DOHH2 (cell line): ENCODE measurements around the gene HOXA5.

Experiments used
- H3F3A ChIP-seq: fragments of 200-600 bp; sonication (generic), shearing (Covaris generic); 2 replicates; pipeline ENCODE4 v1.6.0; 2016; ENCODE audit warnings: antibody characterized with exemption, mild to moderate bottlenecking; ENCODE audit not compliant: control insufficient read depth, insufficient read depth
- H3K27ac ChIP-seq: fragments of 200-600 bp; sonication (generic); 2 replicates; pipeline ENCODE4 v1.5.1; 2014; ENCODE audit warnings: low read depth, mild to moderate bottlenecking, low read length, moderate library complexity
- H3K27me3 ChIP-seq: fragments of 200-600 bp; sonication (generic); 2 replicates; pipeline ENCODE4 v1.6.1; 2014; ENCODE audit warnings: mild to moderate bottlenecking, low read length, mixed read lengths; ENCODE audit not compliant: control insufficient read depth
- H3K36me3 ChIP-seq: fragments of 200-600 bp; sonication (generic); 2 replicates; pipeline ENCODE4 v1.6.1; 2014; ENCODE audit warnings: mild to moderate bottlenecking, low read length, moderate library complexity, mixed read lengths; ENCODE audit not compliant: control insufficient read depth
- H3K4me1 ChIP-seq: fragments of 200-600 bp; sonication (generic); 2 replicates; pipeline ENCODE4 v1.6.1; 2014; ENCODE audit warnings: mild to moderate bottlenecking, low read length, mixed read lengths; ENCODE audit not compliant: control insufficient read depth
- H3K4me2 ChIP-seq: fragments of 200-600 bp; sonication (generic); 2 replicates; pipeline ENCODE4 v1.6.0; 2014; ENCODE audit warnings: mild to moderate bottlenecking, low read length, moderate library complexity
- H3K4me3 ChIP-seq: fragments of 200-600 bp; sonication (generic); 2 replicates; pipeline ENCODE4 v1.5.1; 2014; ENCODE audit warnings: mild to moderate bottlenecking, low read length, mixed read lengths
- H3K79me2 ChIP-seq: fragments of 200-600 bp; sonication (generic); 2 replicates; pipeline ENCODE4 v1.6.1; 2014; ENCODE audit warnings: mild to moderate bottlenecking, low read length, mixed read lengths; ENCODE audit not compliant: control insufficient read depth
- H3K9me2 ChIP-seq: fragments of 200-600 bp; sonication (generic); replicated peaks from 2 replicates; pipeline ENCODE4 v1.6.1; 2014; ENCODE audit warnings: mild to moderate bottlenecking, low read length, mixed read lengths; ENCODE audit not compliant: control insufficient read depth
- H3K9me3 ChIP-seq: fragments of 200-600 bp; sonication (generic); 2 replicates; pipeline ENCODE4 v1.6.1; 2014; ENCODE audit warnings: antibody characterized with exemption, low read length, mixed read lengths; ENCODE audit not compliant: control insufficient read depth, insufficient read depth
- H4K20me1 ChIP-seq: fragments of 200-600 bp; sonication (generic); 2 replicates; pipeline ENCODE4 v1.6.0; 2014; ENCODE audit warnings: low read depth, mild to moderate bottlenecking, antibody characterized with exemption, low read length, moderate library complexity; ENCODE audit not compliant: control insufficient read depth, insufficient read depth
- EZH2phosphoT487 ChIP-seq: fragments of 200-600 bp; sonication (generic); IDR thresholded peaks from 2 replicates; pipeline ENCODE4 v1.6.1; 2017; ENCODE audit warnings: borderline replicate concordance, mild to moderate bottlenecking, antibody characterized with exemption, low read length, moderate library complexity, mixed read lengths
- TF ChIP-seq, protein P1 (sequence below): fragments of 200-600 bp; sonication (generic); IDR thresholded peaks from one replicate; pipeline ENCODE4 v1.5.1; 2014; ENCODE audit warnings: antibody characterized with exemption, mild to moderate bottlenecking, low read depth, low read length; ENCODE audit not compliant: poor library complexity, severe bottlenecking

HOXA5 gene

DNA sequence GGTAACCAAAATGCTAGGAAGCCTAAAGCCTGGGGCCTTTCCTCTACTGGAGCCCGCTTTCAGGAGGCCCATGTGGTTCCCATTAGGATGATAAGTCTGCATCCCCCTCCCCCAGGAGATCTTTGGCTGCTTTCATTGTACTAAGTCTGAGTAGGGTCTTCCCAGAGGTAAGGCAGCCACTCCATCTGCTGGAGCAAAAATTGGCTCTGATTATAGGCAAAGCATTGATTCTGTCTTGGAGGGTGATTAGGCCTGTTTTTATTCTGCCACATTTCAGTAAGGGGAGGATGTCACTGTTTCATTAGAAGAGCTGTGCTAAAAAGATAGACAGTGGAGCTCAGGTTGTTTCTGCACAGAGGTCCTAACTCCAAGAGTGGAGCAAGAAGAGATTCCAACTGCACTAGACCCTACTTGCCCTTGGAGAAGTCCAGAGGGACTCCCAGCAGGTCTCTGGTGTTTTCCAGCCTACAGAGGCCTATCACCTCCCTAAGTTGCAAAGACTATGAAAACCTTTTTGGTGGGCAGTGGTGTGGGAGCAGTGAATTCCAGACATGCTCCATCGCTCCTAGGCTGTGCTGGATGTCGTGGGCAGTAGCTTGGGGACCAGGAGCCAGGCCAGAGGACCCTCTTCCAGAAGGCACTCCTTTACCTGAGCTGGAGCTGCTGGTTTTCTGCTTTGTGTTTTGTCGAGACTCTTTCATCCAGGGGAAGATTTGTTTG is 33.9 kb downstream of the HOXA5 start:
- no peaks in the 10 kb centered on the region for H3K9me2 ChIP-seq
- H3F3A ChIP-seq, result 0 out of 2 replicates have a peak, but pooled peaks cover 2% of the 10 kb centered on the region
- peaks cover 6% of the 10 kb centered on the region; the same call in 1 of the 2 replicates for H3K27me3 ChIP-seq
- no peaks in the 10 kb centered on the region for H3K79me2 ChIP-seq
- no peak overlapping the region for H3K4me3 ChIP-seq
- H3K9me3 ChIP-seq, result no peaks in the 10 kb centered on the region
- no peak overlapping the region for H3K4me2 ChIP-seq
- H3K36me3 ChIP-seq, result no peaks in the 10 kb centered on the region
- H4K20me1 ChIP-seq, result no peaks in the 10 kb centered on the region
- H3K27ac ChIP-seq, result no peak overlapping the region
- TF ChIP-seq, protein P1, sequence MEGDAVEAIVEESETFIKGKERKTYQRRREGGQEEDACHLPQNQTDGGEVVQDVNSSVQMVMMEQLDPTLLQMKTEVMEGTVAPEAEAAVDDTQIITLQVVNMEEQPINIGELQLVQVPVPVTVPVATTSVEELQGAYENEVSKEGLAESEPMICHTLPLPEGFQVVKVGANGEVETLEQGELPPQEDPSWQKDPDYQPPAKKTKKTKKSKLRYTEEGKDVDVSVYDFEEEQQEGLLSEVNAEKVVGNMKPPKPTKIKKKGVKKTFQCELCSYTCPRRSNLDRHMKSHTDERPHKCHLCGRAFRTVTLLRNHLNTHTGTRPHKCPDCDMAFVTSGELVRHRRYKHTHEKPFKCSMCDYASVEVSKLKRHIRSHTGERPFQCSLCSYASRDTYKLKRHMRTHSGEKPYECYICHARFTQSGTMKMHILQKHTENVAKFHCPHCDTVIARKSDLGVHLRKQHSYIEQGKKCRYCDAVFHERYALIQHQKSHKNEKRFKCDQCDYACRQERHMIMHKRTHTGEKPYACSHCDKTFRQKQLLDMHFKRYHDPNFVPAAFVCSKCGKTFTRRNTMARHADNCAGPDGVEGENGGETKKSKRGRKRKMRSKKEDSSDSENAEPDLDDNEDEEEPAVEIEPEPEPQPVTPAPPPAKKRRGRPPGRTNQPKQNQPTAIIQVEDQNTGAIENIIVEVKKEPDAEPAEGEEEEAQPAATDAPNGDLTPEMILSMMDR, result no peak
- TF ChIP-seq EZH2phosphoT487, result no peak
- no peaks in the 10 kb centered on the region for H3K4me1 ChIP-seq

DNA sequence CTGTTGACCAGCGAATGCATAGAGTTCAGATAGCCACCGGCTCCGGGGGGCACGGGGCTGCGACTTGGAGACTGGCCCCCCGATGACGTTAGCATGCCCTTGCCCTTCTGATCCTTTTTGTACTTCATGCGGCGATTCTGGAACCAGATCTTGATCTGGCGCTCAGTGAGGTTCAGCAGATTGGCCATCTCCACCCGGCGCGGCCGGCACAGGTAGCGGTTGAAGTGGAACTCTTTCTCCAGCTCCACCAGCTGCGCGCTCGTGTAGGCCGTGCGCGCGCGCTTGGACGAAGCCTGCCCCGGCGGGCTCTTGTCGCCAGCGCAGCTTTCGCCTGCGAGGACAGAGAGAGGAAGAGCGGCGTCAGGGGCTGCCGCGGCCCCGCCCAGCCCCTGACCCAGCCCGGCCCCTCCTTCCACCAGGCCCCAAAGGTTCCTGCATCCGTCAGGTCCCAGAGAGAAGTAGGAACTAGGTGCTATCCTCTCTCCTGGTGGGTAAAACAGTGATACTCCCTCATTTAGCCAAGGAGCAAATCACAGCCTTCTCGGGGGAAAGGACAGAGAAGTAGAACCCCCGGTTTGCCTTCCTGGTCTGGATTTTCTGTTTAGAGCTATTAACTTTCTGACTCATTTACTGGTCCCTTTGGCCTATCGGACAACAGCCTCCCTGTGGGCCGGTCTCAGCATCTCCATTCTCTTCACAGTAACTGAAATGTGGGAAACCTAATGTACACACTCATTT is 34.9 kb downstream of the HOXA5 start:
- no peaks in the 10 kb centered on the region for H4K20me1 ChIP-seq
- no peaks in the 10 kb centered on the region for H3K4me1 ChIP-seq
- H3K9me3 ChIP-seq, result no peaks in the 10 kb centered on the region
- no peak overlapping the region for H3K4me2 ChIP-seq
- no peaks in the 10 kb centered on the region for H3K9me2 ChIP-seq
- H3K4me3 ChIP-seq, result no peak overlapping the region
- H3F3A ChIP-seq, result 0 out of 2 replicates have a peak, but pooled peaks cover 2% of the 10 kb centered on the region
- H3K27ac ChIP-seq, result no peak overlapping the region
- no peaks in the 10 kb centered on the region for H3K79me2 ChIP-seq
- H3K36me3 ChIP-seq, result no peaks in the 10 kb centered on the region
- peaks cover 11% of the 10 kb centered on the region; the same call in 1 of the 2 replicates for H3K27me3 ChIP-seq
- TF ChIP-seq, protein P1, result no peak
- TF ChIP-seq EZH2phosphoT487, result no peak

DNA sequence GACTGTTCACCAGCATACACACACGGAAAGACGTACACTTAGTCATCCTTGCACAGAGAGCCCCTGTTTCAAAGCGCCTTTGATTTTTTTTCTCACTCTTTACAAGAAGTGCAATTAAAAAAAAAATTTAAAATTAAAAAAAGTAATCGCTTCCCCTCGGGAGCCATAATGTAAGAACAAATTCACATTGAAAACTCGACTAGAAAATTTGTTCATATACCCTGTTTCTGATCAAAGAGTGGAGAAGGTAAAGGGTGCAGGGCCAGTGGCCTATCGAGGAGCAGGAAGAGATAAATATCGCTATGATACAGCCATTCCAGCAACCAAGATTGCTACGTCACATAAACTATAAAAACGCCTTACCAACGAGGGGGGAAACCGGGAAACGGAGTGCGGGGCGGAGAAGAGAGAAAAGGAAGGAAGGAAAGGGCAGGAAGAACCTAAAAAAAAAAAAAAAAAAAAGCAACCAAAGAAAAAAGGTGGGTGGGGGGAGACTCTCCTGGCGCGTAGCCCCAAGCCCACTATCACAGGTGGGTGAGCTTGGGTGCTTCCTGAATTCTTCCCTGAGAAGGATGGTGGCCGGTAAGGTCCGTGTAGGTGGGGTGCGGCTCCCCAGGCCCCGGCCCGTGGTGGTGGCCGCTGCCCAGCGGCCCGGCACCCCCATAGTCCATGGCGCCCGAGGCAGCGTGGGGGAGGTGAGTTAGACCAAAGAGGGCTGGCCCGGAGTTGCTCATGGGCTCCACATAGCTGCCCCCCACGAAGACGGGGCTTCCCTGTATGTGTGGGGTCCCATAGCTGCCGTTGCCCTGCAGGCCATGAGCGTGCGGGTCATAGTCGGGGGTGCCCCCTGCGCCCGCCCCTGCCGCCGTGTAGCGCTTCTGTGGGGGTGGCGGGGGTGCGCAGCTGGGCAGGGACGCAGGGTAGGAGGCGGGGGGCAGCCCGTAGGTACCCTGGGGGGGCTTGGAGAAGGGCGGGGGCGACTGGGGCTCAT is 35.8 kb downstream of the HOXA5 start:
- H3K4me1 ChIP-seq, result no peaks in the 10 kb centered on the region
- no peak overlapping the region for H3K27ac ChIP-seq
- no peaks in the 10 kb centered on the region for H3K9me3 ChIP-seq
- peaks cover 19% of the 10 kb centered on the region for H3K27me3 ChIP-seq
- H3K36me3 ChIP-seq, result no peaks in the 10 kb centered on the region
- H3K4me2 ChIP-seq, result no peak overlapping the region
- H3K4me3 ChIP-seq, result no peak overlapping the region
- TF ChIP-seq EZH2phosphoT487, result no peak
- TF ChIP-seq, protein P1, result no peak
- H3F3A ChIP-seq, result 0 out of 2 replicates have a peak, but pooled peaks cover 2% of the 10 kb centered on the region
- no peaks in the 10 kb centered on the region for H4K20me1 ChIP-seq
- H3K79me2 ChIP-seq, result no peaks in the 10 kb centered on the region
- no peaks in the 10 kb centered on the region for H3K9me2 ChIP-seq
